ENCODE data around the gene ZNF629.

Gene ZNF629

DNA sequence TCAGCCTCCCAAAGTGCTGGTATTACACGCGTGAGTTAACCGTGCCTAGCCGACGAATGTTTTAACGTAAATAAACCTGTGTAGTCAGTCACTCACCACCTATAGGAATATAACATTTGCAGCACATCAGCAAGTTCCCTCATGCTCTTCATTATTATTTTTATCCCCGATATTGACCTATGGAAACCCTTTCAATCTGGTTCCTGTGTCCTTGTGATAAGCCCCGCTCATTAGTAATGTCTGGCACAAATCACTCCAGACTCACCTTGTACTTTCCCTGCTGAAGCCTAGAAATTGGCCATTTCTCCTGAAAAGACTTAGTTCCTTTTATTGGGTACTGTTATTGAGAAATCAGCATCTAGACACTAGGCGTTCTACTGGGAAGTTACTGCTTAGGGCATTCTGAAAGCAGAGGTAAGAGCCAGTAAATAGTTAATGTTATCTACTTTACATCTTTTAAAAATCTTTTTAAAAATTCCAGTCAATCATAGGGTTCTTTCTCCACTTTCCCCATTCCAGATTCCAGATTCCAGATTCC is 40.3 kb downstream of the ZNF629 start:
- no peak for DNase-seq

DNA sequence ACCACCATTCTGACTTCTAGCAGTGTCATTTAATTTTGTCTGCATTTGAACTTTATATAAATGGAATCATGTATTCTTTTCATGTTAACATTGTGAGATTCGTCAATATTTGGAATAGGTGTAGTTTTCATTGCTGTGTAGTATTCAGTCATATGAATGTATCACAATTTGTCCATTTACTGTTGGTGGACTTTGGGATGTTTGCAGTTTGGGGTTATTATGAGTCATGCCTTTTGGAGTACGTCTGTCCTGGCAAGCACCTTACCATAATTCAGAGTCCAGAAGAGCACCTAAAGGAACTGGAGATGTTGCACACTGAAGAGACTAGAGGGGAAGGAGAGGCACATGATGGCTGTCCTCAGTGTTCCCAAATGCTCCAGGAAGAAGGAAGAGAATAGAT is 41.9 kb downstream of the ZNF629 start:
- DNase-seq = no peak

DNA sequence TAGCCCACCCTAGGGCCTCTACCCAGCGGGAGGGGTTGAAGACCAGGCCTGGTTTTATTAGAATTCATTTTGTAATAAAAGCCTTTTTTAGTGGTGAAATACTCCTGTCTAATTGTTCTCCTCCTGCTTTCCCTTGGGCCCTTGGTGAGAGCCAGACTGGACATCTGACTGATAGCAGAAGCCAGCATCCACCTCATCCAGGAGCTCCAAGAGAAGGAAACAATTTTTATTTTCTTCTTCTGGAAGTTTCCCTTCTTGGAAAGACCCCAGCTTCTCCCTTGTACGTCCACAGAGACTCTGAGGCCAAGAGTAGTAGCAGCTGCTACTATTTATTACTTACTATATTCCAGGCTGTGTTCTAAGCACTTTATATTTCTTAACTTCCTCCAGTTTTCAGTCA is 42.8 kb downstream of the ZNF629 start:
- DNase-seq = no peak

DNA sequence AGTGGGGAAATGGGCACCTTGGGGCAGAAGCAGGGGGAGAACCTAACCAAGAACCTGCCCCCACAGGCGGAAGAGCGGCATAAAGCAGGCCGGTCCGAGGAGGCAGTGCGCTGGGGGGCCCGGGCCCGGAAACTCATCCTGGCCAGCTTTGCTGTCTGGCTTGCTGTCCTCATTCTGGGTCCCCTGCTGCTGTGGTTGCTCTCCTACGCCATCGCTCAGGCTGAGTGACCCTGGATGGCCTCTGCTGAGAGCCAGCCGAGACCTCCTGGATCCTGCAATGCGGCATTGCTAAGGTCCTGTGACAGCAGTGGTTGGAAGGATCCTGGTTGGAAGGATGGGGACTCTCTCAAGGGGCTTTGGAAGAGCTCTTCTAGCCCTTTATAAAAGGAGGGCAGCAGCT is 43.3 kb downstream of the ZNF629 start:
- no peak for DNase-seq

DNA sequence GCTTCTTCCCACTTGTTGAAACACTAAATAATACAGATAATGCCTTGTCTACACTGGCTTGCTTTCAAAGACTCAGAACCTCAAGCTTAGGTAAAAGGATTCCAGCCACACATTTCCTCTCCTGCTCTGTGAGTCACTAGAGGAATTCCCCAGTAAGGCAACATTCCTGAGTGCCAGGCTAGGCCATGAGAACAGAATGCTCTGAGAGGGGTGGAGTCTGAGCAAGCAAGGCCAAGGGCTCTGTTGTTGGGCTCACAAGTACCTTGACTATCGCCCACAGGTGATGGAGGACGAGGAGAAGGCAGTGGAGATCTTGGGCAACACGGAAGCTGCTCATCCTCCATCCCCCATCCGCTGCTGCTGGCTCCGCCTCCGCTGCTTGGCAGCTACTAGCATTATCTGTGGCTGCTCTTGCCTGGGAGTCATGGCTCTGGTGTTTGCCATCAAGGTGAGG is 45.5 kb downstream of the ZNF629 start:
- DNase-seq = no peak

DNA sequence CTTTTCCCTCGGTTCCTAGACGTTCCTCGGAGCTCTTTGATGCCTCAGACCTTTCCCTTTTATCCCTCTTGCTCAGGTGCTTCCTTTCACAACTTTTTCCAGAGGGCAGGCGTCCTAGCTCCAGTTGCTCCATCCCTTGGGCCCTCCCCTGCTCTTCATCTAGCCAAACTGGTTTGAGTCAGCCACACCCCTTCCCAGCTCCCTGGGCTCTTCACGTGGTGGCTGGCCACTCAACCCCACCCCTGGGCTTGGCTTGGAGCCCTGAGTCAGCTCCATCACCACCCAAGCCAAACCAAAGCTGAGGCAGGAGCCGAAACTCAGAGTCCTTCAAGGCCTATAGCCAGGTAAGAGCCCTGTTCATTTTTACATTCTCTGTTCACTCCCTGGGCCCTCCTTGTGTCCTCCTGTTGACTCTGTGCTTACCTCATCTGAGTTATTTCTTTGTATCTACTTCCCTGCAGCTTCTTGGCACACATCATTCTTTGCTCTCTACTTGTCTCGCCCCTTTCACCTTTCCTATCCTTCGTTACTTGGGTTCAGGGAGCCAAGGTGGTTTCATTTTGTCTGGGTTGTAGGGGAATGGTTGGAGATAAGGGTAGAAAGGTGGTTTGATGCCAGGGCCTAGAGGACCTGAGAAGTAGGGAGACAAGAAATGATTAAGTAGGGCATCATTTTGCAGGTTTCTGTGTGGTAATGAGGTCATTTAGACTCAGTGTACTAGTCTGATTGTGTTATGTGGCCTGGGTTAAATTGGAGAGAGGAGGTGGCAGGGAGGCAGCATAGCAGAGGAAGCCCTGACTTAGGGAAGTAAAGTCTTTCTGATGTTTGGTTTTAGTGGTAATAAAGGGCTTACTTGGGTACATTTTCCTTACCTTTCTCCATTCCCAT is 46.4 kb downstream of the ZNF629 start:
- no peak for DNase-seq

DNA sequence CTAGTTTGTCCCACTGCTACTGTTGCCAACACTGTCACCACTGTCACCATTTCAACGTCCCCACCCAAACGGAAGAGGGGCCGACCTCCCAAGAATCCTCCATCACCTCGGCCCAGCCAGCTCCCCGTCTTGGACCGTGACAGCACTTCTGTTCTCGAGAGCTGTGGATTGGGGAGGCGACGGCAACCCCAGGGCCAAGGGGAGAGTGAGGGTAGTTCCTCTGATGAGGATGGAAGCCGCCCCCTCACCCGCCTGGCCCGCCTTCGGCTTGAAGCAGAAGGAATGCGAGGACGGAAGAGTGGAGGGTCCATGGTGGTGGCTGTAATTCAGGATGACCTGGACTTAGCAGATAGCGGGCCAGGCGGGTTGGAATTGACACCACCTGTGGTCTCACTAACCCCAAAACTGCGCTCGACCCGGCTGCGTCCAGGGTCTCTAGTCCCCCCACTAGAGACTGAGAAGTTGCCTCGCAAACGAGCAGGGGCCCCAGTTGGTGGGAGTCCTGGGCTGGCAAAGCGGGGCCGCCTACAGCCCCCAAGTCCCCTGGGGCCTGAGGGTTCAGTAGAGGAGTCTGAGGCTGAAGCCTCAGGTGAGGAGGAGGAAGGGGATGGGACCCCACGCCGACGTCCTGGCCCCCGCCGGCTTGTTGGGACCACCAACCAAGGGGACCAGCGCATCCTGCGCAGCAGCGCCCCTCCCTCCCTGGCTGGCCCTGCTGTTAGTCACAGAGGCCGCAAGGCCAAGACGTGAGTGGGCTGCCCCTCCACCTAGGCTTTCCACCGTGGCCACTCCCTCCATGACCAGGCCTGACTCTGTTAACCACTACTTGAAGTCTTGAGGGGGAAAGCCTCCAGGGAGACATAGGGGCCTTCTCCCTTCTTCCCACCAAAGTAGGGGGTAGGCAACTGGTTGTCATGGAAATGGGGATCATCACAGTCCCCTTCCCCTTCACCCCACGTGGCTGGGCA is 47.7 kb downstream of the ZNF629 start:
- no peak for DNase-seq

DNA sequence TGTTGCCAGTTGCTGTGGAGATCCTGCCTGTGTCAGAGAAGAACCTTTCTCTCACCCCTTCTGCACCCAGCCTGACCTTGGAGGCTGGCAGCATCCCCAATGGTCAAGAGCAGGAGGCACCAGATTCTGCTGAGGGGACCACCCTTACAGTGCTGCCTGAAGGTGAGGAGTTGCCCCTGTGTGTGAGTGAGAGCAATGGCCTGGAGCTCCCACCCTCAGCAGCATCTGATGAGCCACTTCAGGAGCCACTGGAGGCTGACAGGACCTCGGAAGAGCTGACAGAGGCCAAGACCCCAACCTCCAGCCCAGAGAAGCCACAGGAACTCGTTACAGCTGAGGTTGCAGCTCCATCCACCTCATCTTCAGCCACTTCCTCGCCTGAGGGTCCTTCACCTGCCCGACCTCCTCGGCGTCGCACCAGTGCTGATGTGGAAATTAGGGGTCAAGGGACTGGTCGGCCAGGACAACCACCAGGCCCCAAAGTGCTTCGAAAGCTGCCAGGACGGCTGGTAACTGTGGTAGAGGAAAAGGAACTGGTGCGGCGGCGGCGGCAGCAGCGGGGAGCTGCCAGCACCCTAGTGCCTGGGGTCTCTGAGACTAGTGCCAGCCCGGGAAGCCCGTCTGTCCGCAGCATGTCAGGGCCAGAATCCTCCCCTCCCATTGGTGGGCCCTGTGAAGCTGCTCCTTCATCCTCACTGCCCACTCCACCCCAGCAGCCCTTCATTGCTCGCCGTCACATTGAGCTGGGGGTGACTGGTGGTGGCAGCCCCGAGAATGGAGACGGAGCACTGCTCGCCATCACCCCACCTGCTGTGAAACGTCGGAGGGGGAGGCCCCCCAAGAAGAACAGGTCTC is 49.0 kb downstream of the ZNF629 start:
- no peak for DNase-seq

DNA sequence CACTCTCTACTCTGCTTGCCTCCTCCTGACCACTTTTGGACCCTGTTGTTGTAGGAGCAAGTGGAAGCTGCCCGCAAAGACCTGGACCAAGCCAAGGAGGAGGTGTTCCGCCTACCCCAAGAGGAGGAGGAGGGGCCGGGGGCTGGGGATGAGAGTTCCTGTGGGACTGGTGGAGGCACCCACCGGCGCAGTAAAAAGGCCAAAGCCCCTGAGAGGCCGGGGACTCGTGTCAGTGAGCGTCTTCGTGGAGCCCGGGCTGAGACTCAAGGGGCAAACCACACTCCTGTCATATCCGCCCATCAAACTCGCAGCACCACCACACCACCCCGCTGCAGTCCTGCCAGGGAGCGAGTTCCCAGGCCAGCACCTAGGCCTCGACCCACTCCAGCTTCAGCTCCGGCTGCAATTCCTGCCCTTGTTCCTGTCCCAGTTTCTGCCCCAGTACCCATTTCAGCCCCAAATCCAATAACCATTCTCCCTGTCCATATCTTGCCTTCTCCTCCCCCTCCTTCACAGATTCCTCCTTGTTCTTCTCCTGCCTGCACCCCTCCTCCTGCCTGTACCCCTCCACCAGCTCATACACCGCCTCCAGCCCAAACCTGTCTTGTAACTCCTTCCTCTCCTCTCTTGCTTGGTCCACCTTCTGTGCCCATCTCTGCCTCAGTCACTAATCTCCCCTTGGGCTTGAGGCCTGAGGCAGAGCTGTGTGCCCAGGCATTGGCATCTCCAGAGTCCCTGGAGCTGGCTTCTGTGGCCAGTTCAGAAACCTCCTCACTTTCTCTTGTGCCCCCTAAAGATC is 49.8 kb downstream of the ZNF629 start:
- no peak for DNase-seq

DNA sequence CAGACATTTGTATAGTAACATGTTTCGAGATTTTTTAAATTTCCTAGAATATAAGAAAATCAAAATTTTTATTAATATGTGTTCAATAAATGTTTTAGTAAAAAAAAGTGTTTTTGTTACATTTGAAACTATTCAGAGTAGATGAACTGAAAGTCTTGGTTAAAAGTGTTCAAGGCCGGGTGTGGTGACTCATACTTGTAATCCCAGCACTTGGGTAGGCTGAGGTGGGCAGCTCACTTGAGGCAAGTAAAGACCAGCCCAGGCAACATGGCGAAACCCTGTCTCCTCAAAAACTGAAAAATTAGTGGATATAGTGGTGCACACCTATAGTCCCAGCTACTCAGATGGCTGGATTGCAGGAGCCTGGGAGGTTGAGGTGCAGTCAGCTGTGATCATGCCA is 55.6 kb downstream of the ZNF629 start:
- DNase-seq = no peak

DNA sequence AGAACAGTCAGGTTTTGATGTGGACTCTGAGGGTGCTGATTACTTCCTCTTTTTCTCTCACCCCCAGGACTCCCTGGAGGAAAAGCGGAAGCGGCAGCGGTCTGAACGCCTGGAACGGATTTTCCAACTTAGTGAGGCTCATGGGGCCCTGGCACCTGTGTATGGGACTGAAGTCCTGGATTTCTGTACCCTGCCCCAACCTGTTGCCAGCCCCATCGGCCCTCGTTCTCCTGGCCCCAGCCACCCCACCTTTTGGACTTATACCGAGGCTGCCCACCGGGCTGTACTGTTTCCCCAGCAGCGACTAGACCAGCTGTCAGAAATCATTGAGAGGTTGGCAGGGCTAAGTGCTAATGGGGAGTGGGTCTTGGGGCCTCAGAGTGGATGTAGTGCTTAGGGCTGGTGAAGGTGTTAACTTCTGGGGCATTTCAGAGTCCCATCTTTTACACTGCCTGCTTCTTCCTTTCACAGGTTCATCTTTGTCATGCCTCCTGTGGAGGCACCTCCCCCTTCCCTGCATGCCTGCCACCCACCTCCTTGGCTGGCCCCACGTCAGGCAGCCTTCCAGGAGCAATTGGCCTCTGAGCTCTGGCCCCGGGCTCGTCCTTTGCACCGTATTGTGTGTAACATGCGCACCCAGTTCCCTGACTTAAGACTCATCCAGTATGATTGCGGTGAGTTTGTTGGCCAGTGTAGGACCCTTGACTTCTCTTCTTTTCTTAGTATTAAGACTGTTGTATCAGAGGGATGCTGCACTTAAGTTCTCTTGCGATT is 57.9 kb downstream of the ZNF629 start:
- DNase-seq = no peak

All from NCI-H446 (cell line).